Breast epithelium (tissue), 3 donors: Measurements from ENCODE around the gene ANKRD30B.
"Not testable (repeated sequence)": the region's sequence is repeated elsewhere in the genome, so short reads cannot be mapped to it uniquely, and the experiment has no call there.

ENCODE experiments used
- POLR2A ChIP-seq: fragments of 450-650 bp; IDR thresholded peaks from one replicate; pipeline ENCODE4 v1.6.1; 2016; ENCODE audit warnings: antibody characterized with exemption, mild to moderate bottlenecking, moderate library complexity
- TF ChIP-seq, protein P1 (sequence below), 3 donors: fragments of 450-650 bp; IDR thresholded peaks; one replicate each; pipeline ENCODE4 v1.5.1; 2016 to 2017; ENCODE audit warnings: antibody characterized with exemption in 3 of 3, mild to moderate bottlenecking in 3 of 3, moderate library complexity in 3 of 3

- not testable (repeated sequence) for TF ChIP-seq POLR2A
- TF ChIP-seq, protein P1, sequence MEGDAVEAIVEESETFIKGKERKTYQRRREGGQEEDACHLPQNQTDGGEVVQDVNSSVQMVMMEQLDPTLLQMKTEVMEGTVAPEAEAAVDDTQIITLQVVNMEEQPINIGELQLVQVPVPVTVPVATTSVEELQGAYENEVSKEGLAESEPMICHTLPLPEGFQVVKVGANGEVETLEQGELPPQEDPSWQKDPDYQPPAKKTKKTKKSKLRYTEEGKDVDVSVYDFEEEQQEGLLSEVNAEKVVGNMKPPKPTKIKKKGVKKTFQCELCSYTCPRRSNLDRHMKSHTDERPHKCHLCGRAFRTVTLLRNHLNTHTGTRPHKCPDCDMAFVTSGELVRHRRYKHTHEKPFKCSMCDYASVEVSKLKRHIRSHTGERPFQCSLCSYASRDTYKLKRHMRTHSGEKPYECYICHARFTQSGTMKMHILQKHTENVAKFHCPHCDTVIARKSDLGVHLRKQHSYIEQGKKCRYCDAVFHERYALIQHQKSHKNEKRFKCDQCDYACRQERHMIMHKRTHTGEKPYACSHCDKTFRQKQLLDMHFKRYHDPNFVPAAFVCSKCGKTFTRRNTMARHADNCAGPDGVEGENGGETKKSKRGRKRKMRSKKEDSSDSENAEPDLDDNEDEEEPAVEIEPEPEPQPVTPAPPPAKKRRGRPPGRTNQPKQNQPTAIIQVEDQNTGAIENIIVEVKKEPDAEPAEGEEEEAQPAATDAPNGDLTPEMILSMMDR (IDR thresholded peaks at IDR 0.05): not testable (repeated sequence)
Measured at GRCh38 chr18:14878826-14879225, 130.9 kb downstream of the ANKRD30B start.
